Mesothelial cell of epicardium (in vitro differentiated cells): ENCODE results near the gene ADD1. TPM values are rescaled to one million over a fixed set of nuclear protein-coding genes. Genes with fewer than 3 reads are reported as not detected.
"Not testable (repeated sequence)": the region's sequence is repeated elsewhere in the genome, so short reads cannot be mapped to it uniquely, and the experiment has no call there.

ENCODE experiments used
- DNase-seq, 2 experiments: peaks; one replicate each; pipeline ENCODE4 v3.0.0; 2021; ENCODE audit warnings: low spot score in 2 of 2; ENCODE audit not compliant: unreplicated experiment in 2 of 2
- H3K27ac Mint-ChIP-seq: 2 replicates; pipeline ENCODE4 v1.8.0; 2021; ENCODE audit warnings: mixed read lengths
- H3K27me3 Mint-ChIP-seq: 2 replicates; pipeline ENCODE4 v1.8.0; 2021; ENCODE audit warnings: low read depth, mixed read lengths
- H3K36me3 Mint-ChIP-seq: 2 replicates; pipeline ENCODE4 v1.8.0; 2021; ENCODE audit warnings: mixed read lengths
- H3K4me1 Mint-ChIP-seq: 2 replicates; pipeline ENCODE4 v1.8.0; 2021; ENCODE audit warnings: mixed read lengths
- H3K4me3 Mint-ChIP-seq: 2 replicates; pipeline ENCODE4 v1.8.0; 2021; ENCODE audit warnings: mild to moderate bottlenecking, moderate library complexity, mixed read lengths
- H3K9me3 Mint-ChIP-seq: 2 replicates; pipeline ENCODE4 v1.8.0; 2021; ENCODE audit warnings: mixed read lengths
- total RNA-seq: library from RNA; stranded (reverse); gene quantifications from 3 replicates; pipeline ENCODE4 v1.2.1, GENCODE V29; 2021
- TF ChIP-seq, protein P1 (sequence below): fragments of 200-600 bp; sonication (generic); IDR thresholded peaks from one replicate; pipeline ENCODE4 v1.5.0; 2021; ENCODE audit warnings: antibody characterized with exemption; ENCODE audit not compliant: unreplicated experiment

The ADD1 gene
- total RNA-seq, 1 donor from 2014 or later: 297 TPM

DNA sequence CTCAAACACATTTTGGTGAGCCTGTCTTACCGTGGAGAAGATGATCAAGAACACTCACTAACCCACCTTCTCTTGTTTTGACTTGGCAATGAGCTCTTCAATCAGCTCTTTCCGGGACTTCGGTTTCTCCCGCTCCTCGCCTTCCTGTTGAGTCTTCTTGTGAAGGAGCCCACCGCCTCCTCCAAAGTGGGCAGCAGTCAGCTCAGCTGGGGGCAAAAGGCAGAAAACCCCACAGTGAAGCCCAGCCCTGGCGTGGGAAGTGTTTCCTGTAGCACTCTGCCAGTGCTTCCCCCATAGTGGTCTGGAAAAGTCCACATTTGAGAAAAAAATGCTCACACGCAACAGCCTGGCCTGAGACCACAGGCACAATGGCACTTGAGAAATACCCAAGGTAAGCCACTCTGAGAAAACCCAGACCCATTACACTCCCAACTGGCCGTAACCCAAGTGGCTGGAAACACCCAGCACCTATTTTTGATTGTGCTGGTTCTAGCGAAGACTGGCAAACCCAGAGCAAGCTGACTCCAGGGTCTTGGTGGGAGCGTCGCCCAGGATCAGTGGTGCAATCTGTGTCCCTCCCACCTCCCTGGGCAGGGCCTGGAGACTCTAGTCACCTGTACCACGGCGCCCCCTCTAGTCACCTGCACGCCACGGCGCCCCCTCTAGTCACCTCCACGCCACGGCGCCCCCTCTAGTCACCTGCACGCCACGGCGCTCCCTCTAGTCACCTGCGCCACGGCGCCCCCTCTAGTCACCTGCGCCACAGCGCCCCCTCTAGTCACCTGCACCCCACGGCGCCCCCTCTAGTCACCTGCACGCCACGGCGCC, 110.9 kb downstream of the ADD1 start:
- peak overlapping the region; percentile 78 for H3K27ac Mint-ChIP-seq
- DNase-seq: no peak
- peaks cover 9% of the 10 kb centered on the region for H3K4me1 Mint-ChIP-seq
- TF ChIP-seq, protein P1, sequence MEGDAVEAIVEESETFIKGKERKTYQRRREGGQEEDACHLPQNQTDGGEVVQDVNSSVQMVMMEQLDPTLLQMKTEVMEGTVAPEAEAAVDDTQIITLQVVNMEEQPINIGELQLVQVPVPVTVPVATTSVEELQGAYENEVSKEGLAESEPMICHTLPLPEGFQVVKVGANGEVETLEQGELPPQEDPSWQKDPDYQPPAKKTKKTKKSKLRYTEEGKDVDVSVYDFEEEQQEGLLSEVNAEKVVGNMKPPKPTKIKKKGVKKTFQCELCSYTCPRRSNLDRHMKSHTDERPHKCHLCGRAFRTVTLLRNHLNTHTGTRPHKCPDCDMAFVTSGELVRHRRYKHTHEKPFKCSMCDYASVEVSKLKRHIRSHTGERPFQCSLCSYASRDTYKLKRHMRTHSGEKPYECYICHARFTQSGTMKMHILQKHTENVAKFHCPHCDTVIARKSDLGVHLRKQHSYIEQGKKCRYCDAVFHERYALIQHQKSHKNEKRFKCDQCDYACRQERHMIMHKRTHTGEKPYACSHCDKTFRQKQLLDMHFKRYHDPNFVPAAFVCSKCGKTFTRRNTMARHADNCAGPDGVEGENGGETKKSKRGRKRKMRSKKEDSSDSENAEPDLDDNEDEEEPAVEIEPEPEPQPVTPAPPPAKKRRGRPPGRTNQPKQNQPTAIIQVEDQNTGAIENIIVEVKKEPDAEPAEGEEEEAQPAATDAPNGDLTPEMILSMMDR: no peak
- peaks cover 44% of the 10 kb centered on the region for H3K36me3 Mint-ChIP-seq
- no peaks in the 10 kb centered on the region for H3K9me3 Mint-ChIP-seq
- no peak overlapping the region for H3K4me3 Mint-ChIP-seq
- H3K27me3 Mint-ChIP-seq: no peaks in the 10 kb centered on the region

DNA sequence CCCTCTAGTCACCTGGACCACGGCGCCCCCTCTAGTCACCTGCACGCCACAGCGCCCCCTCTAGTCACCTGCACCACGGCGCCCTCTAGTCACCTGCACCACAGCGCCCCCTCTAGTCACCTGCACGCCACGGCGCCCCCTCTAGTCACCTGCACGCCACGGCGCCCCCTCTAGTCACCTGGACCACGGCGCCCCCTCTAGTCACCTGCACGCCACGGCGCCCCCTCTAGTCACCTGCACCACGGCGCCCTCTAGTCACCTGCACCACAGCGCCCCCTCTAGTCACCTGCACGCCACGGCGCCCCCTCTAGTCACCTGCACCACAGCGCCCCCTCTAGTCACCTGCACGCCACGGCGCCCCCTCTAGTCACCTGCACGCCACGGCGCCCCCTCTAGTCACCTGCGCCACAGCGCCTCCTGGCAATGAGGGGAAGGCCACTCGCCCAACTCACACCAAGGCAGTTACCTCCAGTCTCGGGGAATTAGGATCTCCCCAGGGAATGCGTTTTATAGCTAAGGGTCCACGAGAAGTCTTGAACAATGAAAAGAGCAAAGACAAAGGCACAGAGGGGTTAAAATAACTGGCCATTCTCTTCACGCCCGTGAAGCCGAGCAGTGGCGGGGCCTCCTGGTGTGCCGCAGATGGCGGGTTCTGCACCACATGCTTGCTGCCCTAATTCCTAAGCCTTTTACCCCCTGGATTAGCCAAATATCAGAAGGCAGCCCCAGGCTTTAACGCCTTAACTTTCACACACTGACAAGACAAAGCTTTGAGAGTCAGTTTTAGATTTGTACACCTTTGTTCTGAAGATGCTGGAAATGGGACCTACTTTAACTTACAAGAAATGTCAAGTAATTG, 111.8 kb downstream of the ADD1 start:
- H3K4me3 Mint-ChIP-seq, H3K9me3 Mint-ChIP-seq, DNase-seq, H3K27ac Mint-ChIP-seq, H3K4me1 Mint-ChIP-seq, H3K27me3 Mint-ChIP-seq: not testable (repeated sequence)
- peaks cover 38% of the 10 kb centered on the region for H3K36me3 Mint-ChIP-seq

DNA sequence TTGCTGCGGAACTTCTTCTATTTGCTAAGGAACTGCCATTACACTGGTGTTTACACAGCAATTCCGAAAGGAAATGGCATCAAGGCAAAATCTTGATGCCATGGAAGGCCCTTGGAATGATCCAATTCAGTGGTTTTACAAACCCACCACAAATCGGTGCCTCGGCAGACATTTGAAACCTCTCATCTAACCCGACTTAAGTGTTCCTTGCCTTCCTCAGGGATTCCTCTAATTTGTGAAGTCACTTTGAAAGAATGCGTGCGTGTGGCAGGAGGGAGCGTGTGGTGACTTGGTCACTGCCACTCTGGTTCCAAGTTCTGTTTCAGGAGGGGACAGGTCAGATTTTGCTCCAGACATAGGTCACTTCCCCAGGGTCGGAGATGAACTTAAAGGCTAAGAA, 114.8 kb downstream of the ADD1 start:
- peak overlapping the region; percentile 11 for H3K27ac Mint-ChIP-seq
- H3K4me1 Mint-ChIP-seq: peaks cover 21% of the 10 kb centered on the region
- no peak for DNase-seq
- H3K4me3 Mint-ChIP-seq: no peak overlapping the region
- H3K27me3 Mint-ChIP-seq: no peaks in the 10 kb centered on the region
- TF ChIP-seq, protein P1: no peak
- H3K9me3 Mint-ChIP-seq: no peaks in the 10 kb centered on the region
- H3K36me3 Mint-ChIP-seq: peaks cover 22% of the 10 kb centered on the region

DNA sequence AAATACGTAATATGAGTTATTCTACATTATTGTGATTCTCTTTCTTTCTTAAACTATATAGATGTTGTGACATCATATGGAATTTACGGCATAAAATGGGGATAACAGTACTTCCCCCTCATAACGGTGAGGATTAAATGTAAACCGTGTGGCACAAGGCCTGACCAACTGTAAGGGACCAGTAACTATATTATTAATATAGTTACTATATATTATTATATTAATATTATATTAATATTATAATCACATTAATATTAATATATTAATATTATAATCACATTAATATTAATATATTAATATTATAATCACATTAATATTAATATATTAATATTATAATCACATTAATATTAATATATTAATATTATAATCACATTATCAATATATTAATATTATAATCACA, 116.8 kb downstream of the ADD1 start:
- not testable (repeated sequence) for DNase-seq, H3K27me3 Mint-ChIP-seq, H3K9me3 Mint-ChIP-seq, H3K27ac Mint-ChIP-seq, H3K4me3 Mint-ChIP-seq
- Mint-ChIP-seq H3K4me1 (peaks cover 32% of the 10 kb centered on the region), H3K36me3 (peaks cover 10% of the 10 kb centered on the region)

DNA sequence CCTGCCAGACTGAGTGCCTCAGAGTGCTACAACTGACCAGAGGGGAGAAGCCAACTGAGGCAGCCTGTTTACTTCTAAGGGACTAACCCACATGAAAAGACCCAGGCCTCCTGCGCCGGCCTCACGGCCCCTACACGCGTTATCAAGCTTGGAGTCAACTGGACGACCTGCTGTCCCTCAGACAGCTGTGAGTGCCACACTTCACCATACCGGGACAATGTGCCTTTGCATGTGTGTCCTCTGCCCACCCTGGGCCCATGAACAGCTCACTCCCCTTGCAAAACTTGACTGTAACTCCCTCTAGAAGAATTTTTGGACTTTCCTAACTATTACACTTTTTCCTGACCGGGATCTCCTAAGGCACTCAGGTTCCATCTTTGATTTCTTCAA, 117.8 kb downstream of the ADD1 start:
- H3K27ac Mint-ChIP-seq: peak overlapping the region; percentile 96
- DNase-seq: no peak
- peak overlapping the region; percentile 92 for H3K4me3 Mint-ChIP-seq
- no peaks in the 10 kb centered on the region for H3K27me3 Mint-ChIP-seq
- peaks cover 32% of the 10 kb centered on the region for H3K4me1 Mint-ChIP-seq
- H3K9me3 Mint-ChIP-seq: no peaks in the 10 kb centered on the region
- TF ChIP-seq, protein P1: no peak
- peaks cover 3% of the 10 kb centered on the region for H3K36me3 Mint-ChIP-seq

DNA sequence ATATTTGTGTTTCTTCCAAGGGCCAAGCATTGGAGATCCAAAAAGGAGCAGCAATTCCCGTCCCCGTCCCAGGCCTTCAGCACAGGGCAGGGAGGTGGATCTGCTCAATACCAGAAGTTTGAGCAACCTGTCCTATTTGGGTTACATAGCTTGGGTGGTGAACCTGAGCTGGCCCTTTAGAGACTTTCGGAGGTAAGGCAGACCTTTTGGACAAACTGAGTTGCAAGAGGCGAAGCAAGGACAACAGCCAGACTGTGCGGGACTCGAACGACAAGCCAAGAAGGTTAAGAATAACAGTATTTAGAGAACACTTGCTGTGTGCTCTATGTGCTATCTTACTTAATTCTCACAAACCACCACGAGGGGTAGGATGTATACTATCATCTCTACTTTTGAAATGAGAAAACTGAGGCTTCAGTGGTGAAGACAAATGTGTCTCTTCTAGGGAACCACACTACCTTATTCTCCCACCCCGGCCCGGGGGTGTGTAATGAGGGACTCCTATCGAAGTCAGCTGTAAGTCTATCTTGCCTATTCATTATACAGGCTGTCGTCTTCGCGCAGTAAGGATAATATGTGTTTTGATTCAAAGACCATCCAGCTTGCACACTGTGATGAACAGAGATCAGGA, 118.3 kb downstream of the ADD1 start:
- TF ChIP-seq, protein P1: no peak
- no peak for DNase-seq
- Mint-ChIP-seq H3K4me1 (peaks cover 32% of the 10 kb centered on the region), H3K4me3 (peak overlapping the region; percentile 92), H3K9me3 (no peaks in the 10 kb centered on the region), H3K27ac (peak overlapping the region; percentile 96), H3K36me3 (no peaks in the 10 kb centered on the region), H3K27me3 (no peaks in the 10 kb centered on the region)
